Measurements from ENCODE around the gene OTUB2. TPM values are rescaled to one million over a fixed set of nuclear protein-coding genes. Genes with fewer than 3 reads are reported as not detected.

Gene OTUB2
- polyA plus RNA-seq, 12 donors: 0.48 to 1.9 (median 0.92) TPM; not detected in 2

DNA sequence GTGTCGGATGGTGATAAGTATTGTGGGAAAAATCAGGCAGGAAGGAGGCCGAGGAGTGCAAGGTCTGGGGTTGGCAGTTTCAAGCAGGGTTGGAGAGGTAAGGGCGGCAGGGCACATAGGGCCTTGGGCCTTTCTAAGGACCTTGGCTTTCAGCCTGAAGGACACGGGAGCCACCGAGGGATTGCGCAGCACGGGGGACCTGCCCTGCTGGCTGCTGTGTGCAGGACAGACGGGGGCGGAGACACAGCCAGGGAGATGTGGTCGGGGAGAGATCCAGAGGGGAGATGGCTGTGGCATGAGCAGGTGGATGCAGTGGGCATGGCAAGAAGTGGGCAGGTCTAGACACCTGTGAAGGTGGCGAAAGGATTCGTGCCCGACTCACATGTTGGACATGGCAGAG, 14.7 kb downstream of the OTUB2 start:
- no peak for DNase-seq

DNA sequence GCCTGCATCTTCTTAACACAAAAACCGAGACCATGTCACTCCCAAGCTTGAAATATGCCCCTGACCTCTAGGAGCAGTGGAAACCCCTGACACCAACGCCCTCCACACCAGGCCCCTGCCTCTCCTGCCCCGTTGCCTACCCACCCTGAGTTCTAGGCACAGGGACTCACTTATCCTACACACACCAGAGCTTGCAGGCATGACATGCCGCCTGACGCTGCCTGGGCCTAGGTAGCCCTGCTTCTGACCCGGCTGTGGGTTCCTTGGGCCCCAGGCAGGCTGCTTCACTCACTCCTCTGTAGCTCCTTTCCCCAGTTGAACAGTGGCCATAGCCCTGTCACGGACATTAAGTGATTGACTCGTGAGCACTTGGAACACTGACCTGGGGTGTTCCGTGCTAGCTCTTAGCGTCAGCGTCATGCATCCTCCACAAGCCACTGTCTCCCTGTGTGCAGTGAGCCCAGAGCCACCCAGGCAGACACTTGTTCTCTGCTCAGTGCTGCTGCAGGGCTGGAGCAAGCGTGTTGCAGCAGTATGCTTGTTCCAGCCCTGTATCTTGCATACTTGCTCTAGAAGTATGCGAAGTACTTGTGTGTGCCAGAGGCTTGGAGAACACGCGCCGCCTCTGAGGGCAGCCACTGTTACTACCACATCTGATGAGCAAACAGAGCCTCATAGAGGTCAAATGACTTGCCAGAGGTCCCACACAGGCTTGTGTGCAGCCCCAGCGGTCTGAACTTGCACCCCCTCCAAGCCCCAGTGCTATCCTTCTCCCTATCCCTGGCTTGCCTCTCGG, 15.6 kb downstream of the OTUB2 start:
- DNase-seq: peak; percentile 11

DNA sequence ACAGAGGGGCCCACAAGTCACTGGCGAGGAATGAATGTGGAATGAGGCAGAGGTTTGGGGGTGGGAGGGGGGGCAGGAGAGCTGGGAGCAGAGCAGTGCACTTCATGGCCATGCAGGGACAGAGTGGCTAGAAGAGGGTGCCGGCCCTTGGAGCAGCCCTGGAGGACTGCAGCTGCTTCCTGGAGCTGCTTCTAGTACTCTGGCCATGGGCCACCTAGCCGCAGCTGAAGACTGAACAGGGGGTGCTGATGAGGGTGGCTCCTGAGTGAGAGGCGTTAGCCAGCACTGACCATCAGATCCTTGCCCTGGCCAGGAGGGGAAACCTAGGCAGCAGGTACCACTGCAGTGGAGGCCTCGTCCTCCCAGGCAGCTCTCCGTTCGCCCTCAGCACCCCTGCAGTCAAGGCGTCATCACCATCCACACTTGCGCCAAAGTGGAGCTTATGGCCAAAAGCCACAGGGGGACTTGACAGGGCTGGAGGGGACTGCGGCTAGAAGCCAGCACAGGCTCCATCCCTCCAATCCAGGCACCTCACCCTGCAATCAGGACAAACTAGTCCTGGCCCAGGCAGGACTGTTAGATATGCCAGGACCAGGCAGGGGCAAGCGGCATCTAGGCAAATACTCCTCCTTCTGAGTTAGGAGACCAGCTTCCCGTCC, 16.4 kb downstream of the OTUB2 start:
- no peak for DNase-seq

DNA sequence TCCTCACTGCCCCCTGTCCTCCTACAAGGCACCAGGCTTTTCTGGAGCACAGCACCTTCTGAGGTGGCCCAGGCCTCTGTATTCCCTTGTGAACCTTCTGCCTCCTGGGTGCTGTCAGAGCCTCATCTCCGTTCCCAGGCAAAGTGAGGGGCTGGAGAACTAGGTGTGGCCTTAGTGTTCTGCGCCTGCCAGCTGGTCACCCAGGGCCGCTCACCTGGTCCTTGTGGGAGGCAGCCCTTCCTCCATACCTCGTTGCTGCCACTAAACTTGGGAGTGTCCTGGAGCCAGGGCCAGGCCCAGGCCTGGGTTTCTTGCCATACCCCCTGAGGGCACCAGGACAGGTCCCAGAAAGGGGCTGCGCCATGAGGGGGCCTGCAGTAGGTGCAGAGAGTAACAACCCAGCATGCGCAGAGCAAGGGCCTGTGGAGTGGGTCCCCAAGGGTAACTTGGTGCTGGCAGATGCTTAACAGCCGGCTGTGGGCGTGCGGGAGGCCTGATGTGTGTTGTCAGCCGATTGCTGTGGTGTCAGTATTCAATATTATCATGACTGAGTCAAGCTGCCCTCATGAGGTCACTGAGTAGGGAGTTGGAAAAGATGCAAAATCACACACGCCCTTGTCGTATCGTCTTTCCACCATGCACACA, 17.1 kb downstream of the OTUB2 start:
- DNase-seq: no peak

DNA sequence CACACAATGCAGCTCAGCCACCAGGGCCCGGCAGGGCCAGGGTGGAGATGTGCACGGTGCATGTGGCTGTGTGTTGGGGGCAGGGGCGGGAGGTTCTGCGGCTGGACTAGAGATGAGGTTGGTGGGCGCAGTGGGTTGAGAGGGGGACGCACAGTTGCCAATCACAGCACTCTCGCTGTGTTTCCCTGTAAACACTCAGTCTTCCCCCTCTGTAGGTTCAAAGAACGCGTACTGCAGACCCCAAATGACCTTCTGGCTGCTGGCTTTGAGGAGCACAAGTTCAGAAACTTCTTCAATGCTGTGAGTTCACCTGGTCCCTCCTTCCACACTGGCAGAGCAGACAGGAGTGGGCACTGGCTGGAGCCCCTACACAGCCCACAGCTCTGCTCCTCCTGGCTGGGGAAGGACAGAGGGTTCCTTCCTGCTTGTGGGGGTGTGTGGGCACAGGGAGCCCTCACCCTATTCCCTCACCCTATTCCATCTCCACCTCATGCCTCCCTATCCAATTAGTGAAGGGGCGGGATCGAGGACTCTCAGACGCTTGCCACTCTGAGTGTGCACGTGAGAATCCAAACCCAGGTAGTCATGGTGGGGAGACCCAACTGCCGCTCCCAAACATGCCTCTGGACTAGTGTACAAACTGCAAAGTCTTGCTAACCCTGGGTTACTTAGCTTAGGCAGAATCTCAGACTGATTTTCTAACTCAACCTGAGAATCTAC, 17.8 kb downstream of the OTUB2 start:
- no peak for DNase-seq

DNA sequence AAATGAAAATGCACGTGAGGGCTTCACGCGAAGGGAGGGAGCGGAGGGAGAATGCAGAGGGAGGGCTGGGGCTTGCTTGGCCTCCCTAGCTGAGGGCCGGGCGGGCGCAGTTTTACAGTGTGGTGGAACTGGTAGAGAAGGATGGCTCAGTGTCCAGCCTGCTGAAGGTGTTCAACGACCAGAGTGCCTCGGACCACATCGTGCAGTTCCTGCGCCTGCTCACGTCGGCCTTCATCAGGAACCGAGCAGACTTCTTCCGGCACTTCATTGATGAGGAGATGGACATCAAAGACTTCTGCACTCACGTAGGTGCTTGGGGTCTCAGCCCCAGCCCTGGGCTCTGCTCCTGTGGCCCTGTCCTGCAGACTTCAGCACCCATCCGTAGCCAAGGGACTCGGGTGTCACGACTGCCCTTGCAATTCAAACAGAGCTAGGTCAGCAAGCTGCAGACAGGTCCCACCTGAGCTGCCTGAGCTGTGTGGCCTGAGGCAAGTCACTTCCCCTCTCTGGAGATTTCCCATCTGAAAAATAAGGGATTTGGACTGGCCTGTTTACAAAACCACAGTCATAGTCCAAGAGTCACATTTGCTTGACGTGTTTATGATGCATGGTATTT, 18.4 kb downstream of the OTUB2 start:
- no peak for DNase-seq

DNA sequence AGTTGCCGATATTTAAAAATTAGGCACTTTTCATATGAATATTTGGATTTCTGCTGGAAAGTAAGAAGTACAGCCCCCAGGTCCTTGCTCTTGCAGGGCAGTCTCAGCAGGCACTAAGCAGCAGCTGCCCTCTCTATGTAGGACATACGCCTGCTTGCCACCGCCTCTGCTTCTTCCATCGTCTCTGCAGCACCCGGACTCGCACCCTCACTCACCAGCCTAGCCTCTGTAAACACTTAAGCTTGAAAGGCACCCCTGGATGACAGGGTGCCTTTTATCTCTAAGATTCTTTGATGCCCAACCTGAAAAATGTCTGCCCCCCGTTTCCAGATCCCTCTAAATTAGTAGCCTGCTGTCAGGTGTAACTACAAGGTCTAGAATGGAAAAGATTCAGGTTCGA, 19.0 kb downstream of the OTUB2 start:
- DNase-seq: no peak

DNA sequence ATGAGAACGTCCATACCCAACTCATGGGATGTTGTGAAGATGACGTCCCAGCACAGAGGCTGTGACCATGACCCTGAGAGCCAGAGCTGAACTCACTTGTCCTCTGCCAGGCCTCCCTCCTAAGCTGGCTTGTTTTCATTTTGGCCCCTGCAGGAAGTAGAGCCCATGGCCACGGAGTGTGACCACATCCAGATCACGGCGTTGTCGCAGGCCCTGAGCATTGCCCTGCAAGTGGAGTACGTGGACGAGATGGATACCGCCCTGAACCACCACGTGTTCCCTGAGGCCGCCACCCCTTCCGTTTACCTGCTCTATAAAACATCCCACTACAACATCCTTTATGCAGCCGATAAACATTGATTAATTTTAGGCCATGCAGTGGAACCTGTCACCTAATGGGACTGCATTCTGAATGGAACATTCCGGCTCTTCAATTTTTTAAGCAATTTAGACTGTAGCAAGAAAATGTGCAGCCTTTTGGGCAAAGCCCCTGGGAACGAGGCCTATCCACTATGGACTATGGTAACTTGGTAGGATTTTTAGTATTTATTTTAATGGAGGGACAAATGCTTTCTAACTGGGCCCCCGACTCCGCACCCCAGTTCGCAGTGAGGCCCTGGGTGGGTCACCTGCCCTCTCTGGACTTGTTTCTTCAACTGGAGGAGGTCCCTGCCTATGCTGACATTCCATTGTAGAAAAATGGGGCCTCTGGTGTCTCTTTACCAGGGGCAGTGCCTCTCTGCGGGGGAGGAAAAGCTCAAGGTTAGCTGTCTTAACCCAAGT, 19.6 kb downstream of the OTUB2 start:
- DNase-seq: no peak

DNA sequence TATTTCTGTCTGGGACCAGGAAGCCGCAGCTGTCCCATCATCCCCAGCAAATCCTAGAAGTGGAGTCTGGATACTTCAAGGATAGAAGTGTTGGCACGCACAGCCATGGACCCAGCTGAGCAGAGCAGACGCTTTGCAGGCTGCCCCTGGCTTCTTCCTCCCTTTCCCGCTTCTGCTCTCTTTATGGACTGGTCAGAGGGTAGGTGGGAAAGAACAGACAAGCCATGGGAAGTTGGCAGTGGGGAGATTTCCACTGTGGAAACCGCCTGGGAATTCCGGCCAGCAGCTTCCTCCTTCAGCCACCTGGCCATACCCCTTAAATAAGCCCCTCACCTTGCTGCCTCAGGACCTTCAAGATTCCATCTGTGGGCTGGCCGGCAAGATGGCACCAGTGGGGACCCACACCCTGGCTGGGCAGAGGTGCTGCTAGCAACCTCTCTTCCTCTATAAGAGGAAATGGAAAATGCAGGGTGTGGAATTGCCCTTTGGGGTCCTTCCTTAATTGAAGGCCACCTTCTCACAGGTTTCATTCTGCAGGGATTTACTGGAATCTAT, 20.6 kb downstream of the OTUB2 start:
- DNase-seq: no peak

DNA sequence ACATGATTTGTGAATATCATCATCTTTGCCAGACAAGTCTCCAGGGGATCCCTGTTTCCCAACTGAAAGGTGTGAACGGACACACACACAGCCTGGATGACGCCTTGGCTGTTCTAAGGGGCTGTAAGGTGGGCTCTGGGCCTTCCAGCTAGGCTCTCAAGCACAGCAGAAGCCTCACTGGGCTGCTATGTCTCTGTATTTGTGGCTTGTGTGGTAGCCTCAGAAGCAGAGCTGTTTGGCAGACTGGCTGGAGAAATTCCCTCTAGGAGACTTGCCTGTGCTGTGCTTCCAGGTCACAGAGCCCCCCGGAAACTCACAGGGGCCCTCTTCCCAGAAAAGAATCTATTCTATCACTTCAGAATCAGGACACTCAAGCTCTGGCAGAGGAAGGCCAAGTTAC, 21.4 kb downstream of the OTUB2 start:
- no peak for DNase-seq

DNA sequence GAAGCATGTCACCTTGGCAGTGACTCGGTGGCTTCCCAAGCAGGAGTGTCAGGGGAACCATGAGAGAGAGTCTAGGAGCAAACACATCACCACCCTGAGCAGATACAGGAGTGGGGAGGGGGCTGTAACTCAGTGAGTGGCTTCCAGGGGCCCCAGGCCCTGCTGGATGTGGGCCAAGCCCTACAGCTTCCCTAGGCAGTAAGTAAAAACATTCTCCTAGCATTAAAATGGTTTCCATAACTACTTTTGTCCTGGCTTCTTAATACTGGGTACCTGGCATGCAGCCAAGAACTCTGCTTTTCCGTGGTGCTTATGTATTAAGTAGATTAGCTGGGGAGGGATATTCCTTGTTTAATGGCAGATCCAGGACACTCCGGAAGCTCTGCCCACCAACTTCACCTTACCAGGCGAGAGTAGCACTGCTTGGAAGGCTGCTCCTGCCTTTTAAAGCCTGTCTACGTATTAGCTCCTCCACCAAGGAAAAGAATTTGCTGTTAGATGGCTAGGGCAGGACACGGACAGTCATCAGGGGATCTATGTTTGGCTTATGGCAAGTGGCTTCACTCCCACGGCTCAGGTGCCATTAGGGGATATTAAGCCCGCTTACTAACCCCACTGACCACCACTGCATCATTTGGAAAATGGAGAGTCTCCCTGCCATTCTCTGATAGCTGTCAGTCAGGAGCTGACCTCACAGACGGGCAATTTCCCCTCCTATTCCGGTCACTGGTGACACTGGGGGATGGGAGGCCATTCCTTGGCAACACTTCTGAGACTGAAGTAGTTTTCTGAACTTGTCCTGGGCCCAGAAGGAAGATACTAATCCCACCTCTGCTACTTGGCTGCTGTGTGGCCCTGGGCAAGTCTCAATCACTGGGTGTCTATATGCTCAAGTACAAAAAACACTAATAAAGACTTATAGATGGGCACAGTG, 22.8 kb downstream of the OTUB2 start:
- no peak for DNase-seq

DNA sequence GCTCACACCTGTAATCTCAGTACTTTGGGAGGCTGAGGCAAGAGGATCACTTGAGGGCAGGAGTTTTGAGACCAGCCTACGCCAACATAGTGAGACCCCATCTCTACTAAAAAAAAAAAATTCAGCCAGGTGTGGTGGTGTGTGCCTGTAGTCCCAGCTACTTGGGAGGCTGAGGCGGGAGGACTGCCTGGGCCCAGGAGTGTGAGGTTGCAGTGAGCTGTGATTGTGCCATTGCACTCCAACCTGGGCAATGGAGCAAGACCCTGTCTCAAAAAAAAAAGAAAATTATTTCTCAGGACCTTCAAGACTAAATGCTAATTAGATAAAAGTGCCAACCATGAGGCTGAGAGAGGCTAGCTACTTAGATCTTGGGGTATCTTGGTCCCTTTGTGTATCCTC, 23.5 kb downstream of the OTUB2 start:
- DNase-seq: no peak

DNA sequence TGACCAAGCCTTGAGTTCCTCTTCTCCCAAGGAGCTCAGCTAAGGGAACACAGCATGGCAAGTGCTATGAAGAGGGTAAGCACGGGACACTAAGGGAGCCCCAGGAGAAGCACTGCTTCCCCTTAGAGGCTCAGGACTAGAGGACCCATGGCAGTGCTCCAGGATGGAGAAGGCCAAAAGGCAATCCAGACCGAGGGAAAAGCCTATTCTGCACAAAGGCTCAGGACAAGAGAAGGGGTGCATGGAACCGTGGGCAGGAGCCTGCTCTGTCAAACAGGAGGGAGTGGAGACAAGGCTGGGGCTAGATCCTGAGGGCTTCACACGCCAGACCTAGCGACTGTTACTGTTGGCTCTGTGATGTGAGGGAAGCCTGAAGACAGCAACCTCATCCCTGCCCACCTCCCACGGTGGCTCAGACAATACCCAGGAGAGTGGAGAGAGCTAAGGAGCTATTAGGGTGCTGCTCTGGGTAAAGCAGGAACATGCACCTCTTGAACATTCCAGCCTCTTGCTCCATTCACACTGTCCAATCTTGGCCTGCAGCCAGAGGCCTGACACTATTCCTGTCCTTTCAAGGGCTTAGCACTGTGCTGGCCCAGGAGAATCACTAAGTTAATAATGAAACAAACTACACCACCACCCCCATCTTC, 24.2 kb downstream of the OTUB2 start:
- DNase-seq: no peak

DNA sequence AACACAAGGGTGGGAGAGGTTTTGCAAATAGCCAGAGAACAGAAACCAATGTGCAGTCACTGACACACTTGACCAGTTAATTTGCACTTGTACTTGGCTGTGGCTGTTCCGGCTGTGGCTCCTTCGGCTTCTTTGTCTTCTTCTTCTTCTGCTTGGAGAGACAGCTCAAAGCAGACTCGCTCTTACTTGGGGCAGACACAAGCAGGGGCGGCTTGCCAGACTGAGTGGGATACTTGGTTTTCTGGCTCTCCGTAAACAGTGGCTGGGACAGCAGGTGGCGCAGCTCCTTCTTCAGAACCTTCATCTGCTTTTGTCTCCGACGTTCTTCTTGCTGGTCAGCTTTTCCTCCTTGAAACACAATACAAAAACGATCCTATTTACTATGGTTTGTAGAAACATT, 25.0 kb downstream of the OTUB2 start:
- peak; percentile 30 for DNase-seq

DNA sequence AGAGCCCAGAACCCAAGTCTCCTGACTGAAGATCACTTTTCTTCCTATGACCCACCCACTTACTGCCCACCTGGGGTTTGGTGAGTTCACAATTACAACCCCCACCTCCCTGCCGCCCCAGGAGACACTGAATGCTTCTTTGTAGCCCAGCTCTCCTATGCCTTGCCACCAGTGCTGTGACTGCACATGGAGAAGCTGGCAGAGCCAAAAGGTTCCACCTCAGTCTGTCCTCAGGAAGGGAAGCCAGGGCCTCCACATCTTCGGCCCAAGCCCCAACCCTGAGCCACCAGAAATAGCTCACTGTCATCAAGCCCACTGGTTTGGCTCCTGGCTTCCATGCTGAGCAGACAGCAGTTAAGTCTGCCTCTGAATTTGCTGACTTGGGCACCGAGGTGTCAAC, 25.6 kb downstream of the OTUB2 start:
- DNase-seq: no peak

DNA sequence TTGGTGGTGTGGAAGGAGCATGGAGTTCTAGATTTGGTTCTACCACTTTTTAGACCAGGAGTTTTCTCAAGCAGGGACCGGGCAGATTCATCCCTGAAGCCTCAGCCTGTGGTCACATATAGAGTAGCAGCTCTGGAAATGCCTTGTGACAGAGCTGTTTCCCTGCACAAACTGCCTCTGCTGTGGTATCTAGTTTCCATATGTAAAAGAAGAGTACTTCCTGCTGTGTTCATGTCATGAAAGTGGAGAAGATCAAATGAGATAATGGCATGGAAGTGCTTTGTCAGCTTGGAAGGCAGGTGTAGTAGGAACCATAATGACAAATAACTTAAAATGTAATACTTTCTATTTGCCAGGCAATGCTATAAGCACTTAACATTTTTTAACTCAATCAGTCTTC, 26.1 kb downstream of the OTUB2 start:
- no peak for DNase-seq

DNA sequence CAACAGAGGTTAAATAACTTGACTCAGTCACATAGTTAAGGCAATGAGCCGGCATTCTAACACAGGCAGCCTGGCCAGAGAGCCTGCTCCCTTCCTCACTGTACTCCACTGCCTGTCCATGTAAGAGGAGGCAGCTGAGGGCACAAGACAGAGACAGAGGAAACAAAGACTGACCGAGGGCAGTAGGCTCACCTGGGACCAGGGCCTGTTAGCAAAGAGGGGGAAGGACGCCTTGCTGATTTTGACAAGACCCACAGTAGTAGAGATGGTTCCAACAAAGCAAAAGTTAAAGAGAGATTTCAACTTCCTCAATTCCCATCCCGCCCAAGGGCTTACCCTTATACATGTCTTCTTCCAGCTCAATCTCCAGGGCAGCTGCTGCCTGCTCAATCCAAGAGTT, 26.5 kb downstream of the OTUB2 start:
- no peak for DNase-seq

DNA sequence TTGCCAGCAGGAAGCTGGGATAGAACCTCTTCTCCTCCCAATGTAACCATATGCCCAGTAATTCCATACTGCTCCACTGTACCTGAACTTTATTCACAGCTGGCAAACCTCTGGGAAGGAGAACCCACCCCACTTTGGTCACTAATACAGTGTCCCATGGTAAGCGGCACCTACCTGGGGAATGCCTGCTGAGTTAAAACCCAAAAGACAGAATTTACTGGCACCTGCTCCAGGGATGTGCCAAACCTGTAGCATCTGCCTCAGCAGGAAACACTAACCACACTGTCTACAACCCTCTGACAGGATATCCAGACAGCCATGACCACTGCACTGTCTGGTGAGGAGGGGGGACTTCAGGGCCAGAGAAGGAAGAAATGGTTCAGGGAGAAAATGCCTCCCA, 28.3 kb downstream of the OTUB2 start:
- no peak for DNase-seq

DNA sequence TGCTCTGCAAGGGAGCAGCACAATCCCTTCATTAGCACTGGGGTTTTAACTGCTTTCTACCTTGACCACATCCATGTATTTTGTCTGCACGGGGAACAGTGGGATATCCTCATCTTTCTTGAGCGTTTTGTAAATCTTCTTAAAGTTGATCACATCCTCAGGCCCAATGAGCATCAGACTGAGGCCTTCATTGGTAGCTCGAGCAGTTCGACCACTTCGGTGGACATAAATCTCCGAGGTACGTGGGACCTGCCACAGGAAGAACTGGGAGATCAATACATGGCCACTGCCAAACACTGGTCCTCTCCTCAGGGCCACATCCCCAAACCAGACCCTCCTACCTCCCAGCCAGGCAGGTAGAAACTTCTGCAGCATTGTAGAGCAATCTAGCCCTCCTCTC, 28.8 kb downstream of the OTUB2 start:
- no peak for DNase-seq

Data from muscle of arm (tissue), 12 donors.